ENCODE measurements around the gene TASOR2. TPM values are rescaled to one million over a fixed set of nuclear protein-coding genes. Genes with fewer than 3 reads are reported as not detected.

Gene TASOR2
- total and polyA plus RNA-seq, 9 of the 15 experiments (the other 6 are each of a cell fraction or from before 2014, with no cell fraction given): 12.7 to 75.3 (median 52.3) TPM

- peak; percentile 20; the same call in 1 of the 2 replicates for TF ChIP-seq REST (IDR thresholded peaks at IDR 0.05; ENCODE audit: borderline replicate concordance)
- TF ChIP-seq REST (CRISPR knock-in tag; IDR thresholded peaks at IDR 0.05; ENCODE audit: low read depth): no peak; the same call in 1 of the 2 replicates
- peak; percentile 61; the same call in 1 of the 2 replicates for TF ChIP-seq LEF1 (IDR thresholded peaks at IDR 0.05)
Measured at GRCh38 chr10:5684971-5685763, 529 bp downstream of the TASOR2 start (continued).

Measured in K562 (cell line).